ENCODE results near the gene PPP6R3.
A peak's percentile ranks its signal among the peaks of the same experiment; 100 is the strongest.

PPP6R3 gene

DNA sequence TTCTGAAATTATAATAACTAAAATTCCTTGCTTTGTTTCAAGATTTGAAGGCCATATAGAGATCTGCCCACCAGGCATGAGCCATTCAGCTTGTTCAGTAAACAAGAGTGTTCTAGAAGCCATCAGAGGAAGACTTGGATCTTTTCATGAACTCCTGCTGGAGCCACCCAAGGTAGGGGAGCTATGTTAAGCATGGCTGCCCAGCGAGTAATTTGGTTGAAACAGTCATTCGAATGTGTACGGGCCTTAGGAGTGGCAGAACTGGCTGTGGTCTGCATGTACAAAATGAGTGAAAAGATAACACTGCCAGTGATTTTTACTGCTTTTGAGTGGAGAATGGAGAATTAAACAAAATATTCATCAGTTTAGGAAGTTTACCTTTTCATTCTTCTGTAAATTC lies 103.7 kb downstream of the PPP6R3 start:
- DNase-seq (ENCODE audit: low spot score) = no peak

DNA sequence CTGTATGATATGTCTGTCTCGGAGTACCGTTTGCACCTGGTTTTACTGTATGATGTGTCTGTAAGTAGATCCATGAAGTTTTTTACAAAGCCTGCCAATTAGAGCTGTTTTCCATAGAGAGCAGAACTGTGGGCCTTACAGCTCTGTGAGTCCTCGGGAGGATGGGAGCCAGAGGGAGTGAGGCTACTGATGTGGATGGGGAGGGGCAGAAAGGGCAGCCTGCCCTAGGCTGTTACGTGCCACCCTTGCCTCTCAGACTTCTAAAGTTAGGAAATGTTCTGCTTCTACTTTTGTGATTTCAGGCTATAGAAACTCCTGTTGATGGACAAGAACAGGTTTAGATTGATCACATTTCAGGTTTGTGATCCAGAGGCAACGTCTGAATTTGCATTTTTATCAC lies 105.2 kb downstream of the PPP6R3 start:
- DNase-seq (ENCODE audit: low spot score) = no peak

DNA sequence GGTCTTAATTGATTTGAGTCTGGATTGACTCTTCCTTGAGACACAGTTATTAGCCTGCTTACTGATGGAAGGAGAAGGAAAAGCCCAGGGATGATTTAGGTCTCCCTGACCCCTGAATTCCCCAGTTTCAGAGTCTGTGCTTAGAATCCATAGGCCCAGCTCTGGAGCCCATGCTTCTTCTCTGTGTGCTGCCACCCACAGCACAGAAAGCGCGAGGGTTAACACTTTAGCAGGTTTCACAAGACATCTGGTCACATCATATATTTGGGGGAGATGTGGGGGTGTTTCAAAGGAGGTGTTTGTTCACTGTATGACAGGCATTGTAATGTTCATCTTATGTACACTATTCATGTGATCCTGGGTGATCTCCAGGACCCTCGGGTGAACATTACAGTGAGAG lies 107.0 kb downstream of the PPP6R3 start:
- DNase-seq (ENCODE audit: low spot score) = no peak

DNA sequence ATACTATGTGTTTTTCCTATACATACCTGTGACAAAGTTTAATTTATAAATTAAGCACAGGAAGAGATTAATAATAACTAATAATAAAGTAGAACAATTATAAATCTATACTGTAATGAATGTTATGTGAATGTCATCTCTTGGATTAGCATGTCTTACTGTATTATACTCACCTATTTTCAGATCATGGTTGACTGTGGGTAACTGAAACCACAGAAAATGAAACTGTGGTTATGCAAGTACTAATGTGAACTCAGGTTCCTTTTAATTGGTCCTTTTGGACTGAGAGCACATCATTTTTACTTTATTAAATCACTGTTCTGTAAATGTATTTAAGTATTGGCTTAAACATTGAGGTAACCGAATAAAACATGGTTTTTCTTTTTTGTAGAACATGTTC lies 108.8 kb downstream of the PPP6R3 start:
- DNase-seq (ENCODE audit: low spot score) = no peak

DNA sequence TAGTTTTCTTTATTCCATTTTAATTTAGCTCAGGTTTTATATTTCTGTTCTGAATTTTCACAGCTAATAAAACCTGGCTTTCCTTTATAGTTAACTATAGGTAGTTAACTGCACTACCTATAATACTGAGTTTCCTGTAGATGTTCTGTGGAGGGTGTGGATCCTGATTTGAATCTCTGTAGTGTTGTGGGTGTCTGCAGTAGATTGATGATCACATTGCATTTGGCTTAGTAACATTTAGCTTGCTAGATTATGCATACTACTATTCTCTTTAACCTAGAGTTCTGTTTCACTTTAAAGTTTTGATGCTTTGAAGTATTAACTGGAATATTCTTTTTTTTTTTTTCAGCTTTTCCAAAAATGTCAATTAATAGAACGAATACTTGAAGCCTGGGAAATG lies 110.1 kb downstream of the PPP6R3 start:
- DNase-seq (ENCODE audit: low spot score) = no peak

DNA sequence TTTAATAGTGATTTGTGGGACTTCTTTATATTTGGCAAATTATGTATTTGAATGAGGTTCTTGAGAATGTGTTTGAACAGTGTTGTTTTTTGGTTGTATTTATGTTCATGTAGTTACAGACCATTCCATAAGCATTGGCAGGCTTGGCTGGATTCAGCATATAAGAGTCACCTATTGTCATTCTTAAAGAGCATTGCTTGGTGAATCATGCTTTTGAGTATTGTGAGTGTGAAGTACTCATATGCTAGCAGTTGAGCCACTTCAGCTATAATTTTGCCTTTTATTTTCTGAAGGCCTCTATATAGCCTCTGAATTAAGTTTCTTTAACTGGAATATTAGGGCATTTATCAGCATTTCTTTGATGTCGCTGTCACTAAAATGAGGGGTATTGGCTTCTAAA lies 113.8 kb downstream of the PPP6R3 start:
- DNase-seq (ENCODE audit: low spot score) = no peak

DNA sequence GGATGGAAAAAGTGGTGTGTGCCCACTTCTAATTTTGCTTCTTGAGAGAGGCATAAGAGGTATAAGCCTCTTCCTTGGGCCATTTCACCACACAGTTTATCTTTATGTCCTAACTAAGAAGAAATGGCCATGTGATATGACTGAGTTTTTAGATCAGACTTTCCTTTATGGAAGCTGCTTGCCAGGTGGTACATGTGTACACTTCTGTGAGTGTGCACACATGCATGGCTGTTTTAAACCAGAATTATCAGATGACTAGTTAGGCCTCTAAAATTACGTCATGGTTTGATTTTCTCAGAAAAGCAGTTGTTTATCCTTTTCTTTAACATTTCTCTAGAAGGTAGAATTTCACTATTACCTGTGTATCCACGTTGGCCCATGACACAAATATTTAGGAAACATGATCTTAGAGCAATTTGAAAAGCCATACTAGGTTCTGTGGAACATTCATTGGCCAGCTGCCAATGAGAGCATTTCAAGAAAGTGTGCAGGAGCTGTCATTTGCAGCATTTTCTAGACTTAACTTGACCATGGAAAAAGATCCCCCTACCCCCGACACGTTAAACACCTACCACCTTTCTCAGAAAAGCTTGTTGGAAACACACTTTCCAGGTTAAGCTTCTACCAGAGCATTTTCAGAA lies 114.6 kb downstream of the PPP6R3 start:
- DNase-seq (ENCODE audit: low spot score) = no peak

DNA sequence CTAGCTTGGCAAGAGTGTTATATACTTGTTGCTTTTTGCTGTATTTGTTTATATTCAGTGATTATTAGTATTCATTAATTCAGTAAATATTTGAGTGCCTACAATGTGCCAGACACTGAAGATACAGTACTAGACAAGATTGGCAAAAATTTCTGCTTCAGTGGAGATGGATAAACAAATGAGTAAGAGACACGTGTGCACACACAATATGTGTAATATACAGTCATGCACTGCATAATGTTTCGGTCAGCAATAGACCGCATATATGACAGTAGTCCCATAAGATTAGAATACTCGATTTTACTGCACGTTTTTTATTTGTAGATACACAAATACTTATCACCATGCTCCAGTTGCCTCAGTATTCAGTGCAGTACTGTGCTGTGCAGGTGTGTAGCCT lies 118.9 kb downstream of the PPP6R3 start:
- no peak for DNase-seq (ENCODE audit: low spot score)

DNA sequence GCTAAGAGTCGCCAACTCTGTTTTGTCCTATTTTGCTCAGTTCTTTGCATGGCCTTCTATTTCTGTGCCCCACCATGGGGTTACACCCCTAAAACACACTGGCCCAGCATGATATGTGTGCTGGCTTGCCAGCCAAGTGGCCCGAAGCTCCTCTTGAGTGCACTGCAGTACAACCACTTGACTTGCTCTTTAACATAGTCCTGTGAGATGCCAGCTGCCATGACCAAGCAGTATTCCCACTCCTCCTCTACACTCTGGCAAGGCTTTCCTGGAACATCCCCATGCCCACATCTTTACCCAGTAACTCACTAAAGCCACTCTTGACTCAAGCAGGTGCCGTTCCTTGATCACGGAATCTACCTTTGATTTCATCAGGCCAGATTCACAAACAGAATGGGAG lies 120.9 kb downstream of the PPP6R3 start:
- no peak for DNase-seq (ENCODE audit: low spot score)

DNA sequence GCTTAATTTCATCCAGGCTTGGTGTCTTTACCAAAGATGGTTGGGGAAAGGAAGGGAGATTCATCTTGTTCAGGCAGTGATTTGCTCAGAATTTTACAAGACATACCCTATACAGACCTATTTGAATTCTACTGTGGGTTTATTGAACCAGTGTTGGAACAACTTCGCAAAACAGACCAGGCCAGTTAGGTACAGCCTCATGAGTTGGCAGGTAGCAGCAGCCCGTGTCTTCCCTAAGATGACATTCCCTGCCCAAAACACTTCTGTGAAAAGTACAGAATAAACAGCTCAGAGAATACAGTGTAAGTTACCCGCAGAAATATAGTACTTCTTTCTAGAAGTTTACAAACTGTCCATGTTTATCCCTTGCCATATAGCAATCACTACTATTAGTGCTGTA lies 121.3 kb downstream of the PPP6R3 start:
- DNase-seq (ENCODE audit: low spot score) = no peak

DNA sequence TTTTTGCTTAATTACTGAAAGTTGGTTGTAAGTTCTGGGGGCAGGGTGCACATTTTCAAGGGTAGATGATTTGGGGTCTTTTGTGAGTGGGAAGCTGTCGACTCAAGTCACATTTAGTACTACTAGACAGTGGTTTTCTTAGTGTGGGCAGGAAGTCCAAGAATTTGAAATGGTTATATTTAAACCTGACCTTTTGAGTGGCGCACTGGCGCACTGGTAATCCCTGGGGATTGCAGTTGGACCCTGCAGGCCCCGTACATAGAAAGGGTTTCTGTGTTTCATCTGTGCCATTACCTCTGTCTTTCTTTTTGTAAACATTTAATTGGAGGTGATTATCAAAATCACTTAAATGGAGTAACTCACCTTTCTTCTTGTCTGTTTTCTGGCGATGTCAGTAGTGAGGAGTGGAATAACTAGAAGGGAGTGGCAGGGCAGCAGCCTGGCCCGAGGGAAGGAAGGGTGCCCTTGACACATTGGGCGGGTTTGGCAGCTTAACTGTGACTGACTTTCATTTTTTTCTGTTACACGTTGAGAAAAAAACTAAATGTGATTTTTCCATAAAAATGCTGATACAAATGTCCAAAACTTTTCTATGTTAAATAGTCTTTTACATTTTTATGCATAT lies 122.0 kb downstream of the PPP6R3 start:
- DNase-seq (ENCODE audit: low spot score) = no peak

DNA sequence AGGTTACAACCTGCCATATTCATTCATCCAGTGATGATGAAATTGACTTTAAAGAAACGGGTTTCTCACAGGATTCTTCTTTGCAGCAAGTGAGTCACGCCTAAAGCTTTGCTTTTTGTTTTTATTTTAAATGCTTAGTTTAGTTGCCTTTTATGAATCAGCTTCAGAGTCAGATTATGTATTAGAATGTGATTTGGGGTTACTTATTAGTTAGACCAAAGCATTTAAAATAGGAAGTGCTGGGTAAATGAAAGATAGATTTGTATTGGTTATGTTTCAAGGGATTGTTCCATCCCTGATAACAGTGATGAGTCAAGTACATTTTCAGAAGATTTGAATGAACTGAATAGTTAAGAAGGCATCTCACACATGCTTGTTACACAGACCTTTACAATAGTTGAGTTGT lies 122.5 kb downstream of the PPP6R3 start:
- DNase-seq (ENCODE audit: low spot score) = no peak

DNA sequence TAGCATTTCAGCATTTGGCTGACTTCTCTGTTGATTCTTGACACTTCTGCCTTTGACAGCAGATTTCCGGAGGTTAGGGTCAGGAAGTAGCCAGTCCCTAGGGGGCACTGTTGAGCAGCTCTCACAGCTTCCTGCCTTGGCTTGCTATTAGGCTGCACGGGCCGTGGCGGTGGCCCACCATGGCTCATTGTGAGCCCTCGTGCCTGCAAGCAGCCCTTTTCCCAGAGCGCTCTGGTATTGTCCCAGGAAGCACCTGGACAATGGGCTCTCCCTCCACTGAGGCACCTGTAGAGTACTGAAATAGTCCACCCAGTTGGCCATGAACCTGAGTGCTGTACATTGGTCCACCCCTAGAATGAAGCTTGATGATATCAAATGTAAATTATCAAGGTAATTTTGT lies 123.5 kb downstream of the PPP6R3 start:
- DNase-seq (ENCODE audit: low spot score) = peak; percentile 16

DNA sequence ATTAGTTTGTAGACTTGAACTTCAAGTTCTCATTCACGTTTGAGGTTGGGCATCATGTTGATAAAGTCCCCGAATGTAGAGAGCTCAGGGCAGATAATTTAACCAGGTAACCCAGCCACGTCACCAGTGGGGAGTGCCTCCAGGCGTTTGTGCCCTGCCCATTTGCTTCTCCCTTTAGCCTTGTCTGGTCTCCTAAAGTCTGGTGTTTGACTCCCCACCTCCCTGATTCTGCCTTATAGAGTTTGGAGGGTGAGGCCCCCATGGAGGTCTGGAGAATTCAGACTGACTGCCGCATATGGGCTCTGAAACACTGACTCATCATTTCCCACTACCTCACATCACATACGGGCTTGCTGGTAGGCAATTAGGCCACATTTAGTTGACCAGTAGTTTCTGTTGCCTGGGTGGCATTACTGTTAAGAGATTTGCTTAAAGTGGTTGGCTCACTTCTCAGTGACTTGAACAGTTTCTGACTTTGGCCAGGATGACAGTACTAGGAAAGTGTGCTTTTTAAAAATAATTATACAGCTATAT lies 124.5 kb downstream of the PPP6R3 start:
- DNase-seq (ENCODE audit: low spot score) = no peak

DNA sequence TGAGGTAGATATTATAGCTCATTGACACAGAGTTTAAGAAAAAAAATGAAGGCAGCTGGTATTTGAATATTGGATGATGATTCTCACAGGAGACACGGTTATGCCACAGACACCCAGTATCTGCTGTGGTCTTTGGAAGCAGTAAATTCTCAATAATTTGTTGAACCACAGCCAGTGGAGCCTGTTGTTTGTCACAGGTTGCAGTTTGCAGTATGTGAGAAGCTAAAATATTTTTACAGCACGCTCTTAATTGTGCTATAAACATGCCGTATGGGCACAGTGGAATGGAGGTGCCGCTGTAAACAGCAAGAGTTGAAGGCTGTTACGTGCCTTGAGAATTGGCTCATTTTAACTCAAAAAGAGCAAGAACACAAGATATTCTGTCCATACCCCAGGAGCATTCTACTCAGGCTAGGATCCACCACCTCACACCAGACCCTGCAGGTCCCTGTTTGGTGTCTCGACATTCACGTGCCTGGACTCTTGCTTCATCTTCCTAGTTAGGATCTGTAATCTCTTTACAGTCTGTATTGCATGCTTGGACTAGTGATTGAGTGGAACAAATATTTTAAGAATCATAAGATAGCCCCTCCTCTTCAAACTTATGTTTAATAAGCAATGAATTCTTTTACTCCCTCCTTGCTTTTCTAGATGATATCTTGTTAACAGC lies 129.1 kb downstream of the PPP6R3 start:
- DNase-seq (ENCODE audit: low spot score) = no peak

DNA sequence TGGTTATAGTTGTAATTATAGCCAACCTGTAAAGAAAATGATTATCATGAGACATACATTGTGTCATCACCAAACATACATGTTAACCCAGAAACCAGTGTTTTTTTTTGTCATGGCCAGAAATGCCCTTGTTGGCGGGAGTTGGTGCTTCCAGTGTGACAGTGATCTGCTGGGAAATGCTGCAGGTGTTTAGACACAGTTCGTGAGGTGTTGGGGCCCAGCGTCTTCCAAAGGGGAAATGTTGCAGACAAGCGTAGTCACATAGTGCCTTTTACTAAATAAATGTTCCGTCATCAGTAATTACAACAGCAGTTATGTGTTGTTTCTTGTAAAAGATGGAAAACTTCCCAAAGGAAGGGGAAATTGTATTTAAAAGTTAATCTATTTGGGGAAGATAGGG lies 131.2 kb downstream of the PPP6R3 start:
- no peak for DNase-seq (ENCODE audit: low spot score)

DNA sequence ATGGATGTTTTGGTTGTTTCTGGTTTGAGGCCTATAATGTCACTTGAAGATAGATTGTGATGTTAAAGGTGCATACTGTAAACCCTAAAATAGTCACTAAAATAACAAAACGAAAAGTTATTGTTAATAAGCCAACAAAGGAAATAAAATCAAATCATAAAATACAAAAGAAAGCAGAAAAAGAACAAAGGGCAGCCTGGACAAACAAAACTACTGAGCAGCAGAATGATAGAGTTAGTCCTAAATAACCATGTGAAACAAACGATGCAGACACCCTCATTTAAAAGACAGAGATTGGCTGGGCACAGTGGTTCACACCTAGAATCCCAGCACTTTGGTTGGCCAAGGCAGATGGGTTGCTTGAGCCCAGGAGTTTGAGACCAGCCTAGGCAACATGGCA lies 132.9 kb downstream of the PPP6R3 start:
- DNase-seq (ENCODE audit: low spot score) = no peak

DNA sequence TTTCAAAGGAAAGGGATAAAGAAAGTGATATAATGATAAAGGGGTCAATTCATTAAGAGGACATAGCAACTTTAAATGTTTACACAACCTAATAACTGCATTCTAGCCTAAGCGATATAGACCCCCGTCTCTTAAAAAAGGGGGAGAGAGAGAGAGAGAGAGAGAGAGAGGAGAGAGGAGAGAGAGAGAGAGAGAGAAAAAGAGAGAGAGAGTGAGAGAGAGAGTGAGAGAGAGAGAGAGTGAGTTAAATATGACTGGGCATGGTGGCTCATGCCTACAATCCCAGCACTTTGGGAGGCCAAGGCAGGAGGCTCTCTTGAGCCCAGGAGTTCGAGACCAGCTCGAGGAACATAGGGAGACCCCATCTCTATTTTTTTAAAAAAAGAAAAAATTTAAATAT lies 133.6 kb downstream of the PPP6R3 start:
- DNase-seq (ENCODE audit: low spot score) = no peak

DNA sequence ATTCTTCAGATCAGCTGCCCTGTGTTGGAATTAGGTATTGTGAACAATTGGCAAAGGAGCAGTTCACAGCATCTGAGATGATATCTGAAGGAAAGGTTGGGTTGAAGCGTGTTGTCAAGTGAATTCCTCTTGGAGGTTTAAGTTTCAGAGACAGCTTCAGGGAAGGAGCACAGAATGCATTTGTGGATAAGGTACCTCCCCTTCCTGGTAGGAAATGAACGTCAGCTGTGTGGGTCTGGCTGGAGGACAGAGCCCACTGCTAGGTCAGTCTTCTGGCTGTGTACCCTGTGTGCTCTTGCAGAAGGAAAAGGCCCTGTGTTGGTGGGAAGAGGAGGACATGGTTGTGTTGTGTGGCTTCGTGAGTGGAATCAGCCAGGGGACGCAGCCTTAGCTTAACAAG lies 135.7 kb downstream of the PPP6R3 start:
- no peak for DNase-seq (ENCODE audit: low spot score)

DNA sequence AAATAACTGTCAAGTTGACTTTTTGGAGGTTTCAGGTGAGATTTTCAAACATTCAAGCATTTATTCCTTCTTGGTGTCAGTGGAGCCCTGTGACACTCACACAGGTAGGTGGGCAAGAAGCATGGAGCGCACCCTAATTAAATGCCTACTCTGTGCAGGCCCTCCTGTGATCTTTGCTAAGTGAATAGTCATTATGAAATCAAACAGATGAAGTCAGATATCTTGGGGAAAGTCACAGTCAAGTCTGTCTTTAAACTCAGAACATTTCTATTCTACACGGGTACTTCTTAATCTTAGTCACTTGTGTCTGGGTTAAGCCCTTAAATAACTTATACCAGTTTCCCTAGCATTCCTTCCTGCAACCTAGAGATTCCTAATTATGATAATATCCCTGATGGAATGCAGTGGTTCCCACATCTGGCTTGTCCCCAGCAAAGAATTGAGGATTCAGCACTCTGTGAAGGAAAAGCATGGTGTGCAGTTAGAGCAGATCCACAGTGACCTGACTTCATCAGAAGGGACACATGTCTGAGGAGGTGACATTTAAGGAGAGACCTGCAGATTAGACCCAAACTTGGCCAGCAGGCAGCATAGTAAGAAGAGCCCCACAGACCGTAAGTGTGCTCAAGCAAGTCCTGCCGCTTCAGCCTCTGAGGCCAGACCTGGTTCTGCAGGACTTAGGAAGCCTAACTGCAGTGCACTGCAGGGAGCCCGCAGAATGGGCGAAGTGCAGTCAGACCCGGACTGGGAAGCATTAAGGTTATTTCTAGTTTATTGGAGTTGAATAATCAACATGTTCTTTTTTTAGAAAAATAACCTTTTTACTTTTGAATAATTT lies 138.5 kb downstream of the PPP6R3 start:
- DNase-seq (ENCODE audit: low spot score) = no peak

DNA sequence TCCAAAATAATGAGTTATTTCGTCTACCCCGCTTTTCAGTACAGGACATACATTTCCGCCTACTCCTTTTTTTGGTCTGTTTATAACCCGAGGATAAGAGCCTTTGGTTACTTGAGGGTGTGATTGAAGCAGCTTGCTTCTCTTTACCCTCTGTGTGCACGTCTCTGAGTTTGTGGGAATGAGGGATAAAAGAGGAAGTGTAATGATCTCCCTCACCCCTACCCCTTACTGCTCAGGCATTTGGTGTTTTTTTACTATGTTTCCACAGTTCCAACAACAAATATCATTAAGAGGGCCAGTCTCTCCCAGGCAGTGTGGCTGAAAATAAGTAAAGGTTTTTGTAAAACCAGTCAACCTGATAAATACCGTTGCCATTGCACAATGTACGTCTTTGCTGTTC lies 140.6 kb downstream of the PPP6R3 start:
- no peak for DNase-seq (ENCODE audit: low spot score)

DNA sequence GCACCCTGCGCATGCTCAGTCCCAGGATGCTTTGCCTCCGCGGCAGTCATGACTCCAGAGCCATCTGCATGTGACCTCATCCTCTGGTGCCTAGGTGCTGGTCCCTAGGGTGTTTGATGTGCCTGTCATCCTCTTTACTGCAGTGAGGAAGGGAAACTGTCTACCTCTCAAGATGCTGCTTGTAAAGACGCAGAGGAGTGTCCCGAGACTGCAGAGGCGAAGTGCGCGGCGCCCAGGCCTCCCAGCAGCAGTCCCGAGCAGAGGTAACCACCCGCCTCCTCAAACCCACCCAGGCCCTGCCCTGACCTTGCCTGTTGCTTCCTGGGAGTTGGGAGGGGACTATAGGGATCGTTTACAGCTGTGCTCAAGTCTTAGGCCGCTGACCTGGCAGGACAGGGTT lies 149.2 kb downstream of the PPP6R3 start:
- no peak for DNase-seq (ENCODE audit: low spot score)
